Common myeloid progenitor, CD34-positive (primary cell): Measurements from ENCODE around the gene SOX15.

Experiments
- CTCF ChIA-PET: fragments of 350-600 bp; sonication (Branson Sonifier 250); formaldehyde crosslinking; loops from one replicate; lab custom pipeline; 2021; ENCODE audit warnings: antibody characterized with exemption; lab: Charles Lee
- POLR2A ChIA-PET: fragments of 350-600 bp; sonication (Branson Sonifier 250); formaldehyde crosslinking; loops from one replicate; lab custom pipeline; 2021; ENCODE audit warnings: antibody characterized with exemption; lab: Charles Lee
- DNase-seq, 3 donors: peaks; one replicate each; pipeline versions ENCODE4 v3.0.0 to v3.0.0-alpha.2; 2013
- H3K27ac ChIP-seq, 2 experiments: 1 replicate in 1 of 2; 2 replicates in 1 of 2; pipeline ENCODE4 v1.7.0; 2013; ENCODE audit warnings: inconsistent platforms in 2 of 2, low read length in 2 of 2, mild to moderate bottlenecking in 2 of 2, low read depth in 1 of 2, moderate library complexity in 1 of 2; ENCODE audit not compliant: severe bottlenecking in 2 of 2, insufficient read depth in 1 of 2, poor library complexity in 1 of 2
- H3K27me3 ChIP-seq, 5 experiments: replicated peaks in 2 of 5; 1 replicate in 3 of 5; 2 replicates in 2 of 5; pipeline versions ENCODE4 v1.6.1 to v1.7.0; 2013; ENCODE audit warnings: low read length in 4 of 5, mild to moderate bottlenecking in 2 of 5, moderate library complexity in 2 of 5, inconsistent platforms in 1 of 5; ENCODE audit not compliant: insufficient read depth in 5 of 5, control insufficient read depth in 4 of 5
- H3K36me3 ChIP-seq, 4 experiments: 1 replicate in 2 of 4; 2 replicates in 2 of 4; pipeline versions ENCODE4 v1.6.1 to v1.7.0; 2013; ENCODE audit warnings: low read length in 3 of 4, control low read depth in 1 of 4, mild to moderate bottlenecking in 1 of 4; ENCODE audit not compliant: control insufficient read depth in 4 of 4, insufficient read depth in 4 of 4
- H3K4me1 ChIP-seq, 4 experiments: 1 replicate in 3 of 4; 2 replicates in 1 of 4; pipeline versions ENCODE4 v1.6.1 to v1.7.1; 2013; ENCODE audit warnings: low read length in 3 of 4, mild to moderate bottlenecking in 3 of 4, control low read depth in 1 of 4, inconsistent platforms in 1 of 4, moderate library complexity in 1 of 4; ENCODE audit not compliant: control insufficient read depth in 4 of 4, insufficient read depth in 4 of 4; ENCODE audit errors: control extremely low read depth in 1 of 4
- H3K4me3 ChIP-seq, 7 experiments: 1 replicate in 4 of 7; 2 replicates in 3 of 7; pipeline versions ENCODE4 v1.5.1 to v1.7.0; 2013; ENCODE audit warnings: mild to moderate bottlenecking in 7 of 7, low read length in 6 of 7, moderate library complexity in 6 of 7, inconsistent platforms in 2 of 7, low read depth in 2 of 7, control low read depth in 1 of 7; ENCODE audit not compliant: insufficient read depth in 4 of 7, control insufficient read depth in 1 of 7; ENCODE audit errors: extremely low read depth in 1 of 7
- H3K9me3 ChIP-seq, 5 experiments: 1 replicate in 4 of 5; 2 replicates in 1 of 5; pipeline versions ENCODE4 v1.6.1 to v1.7.1; 2013; ENCODE audit warnings: low read length in 4 of 5, mild to moderate bottlenecking in 2 of 5, inconsistent platforms in 1 of 5, low read depth in 1 of 5, moderate library complexity in 1 of 5; ENCODE audit not compliant: control insufficient read depth in 4 of 5, insufficient read depth in 2 of 5; ENCODE audit errors: control extremely low read depth in 1 of 5
- WGBS: methylation state at CpG from one replicate; pipeline ENCODE4 v1.1.5; 2013; ENCODE audit not compliant: insufficient coverage; 5-methylcytosine and 5-hydroxymethylcytosine counted together

SOX15 gene

DNA sequence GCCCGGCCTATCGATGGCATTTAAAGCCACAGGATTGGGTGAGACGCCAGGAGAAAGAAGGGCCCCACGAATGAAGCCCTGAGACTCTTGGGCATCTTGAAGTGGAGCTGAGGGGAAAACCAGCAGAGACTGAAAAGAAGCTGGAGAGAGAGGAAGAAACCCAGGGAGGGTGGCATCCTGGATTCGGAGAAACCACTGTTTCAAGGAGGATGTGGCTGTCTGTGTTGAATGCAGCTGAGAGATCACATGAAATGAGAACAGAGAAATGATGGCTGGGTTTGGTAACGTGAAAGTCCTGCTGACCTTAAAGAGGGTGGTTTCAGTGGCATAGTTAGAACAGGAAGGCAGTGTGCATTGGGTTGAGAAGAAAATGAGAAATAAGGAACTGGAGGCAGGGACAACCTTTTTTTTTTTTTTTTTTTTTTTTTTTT lies 37.3 kb downstream of the SOX15 start:
- CTCF ChIA-PET, result interaction anchor here (0.8 to 21.7 kb wide), 6 partner anchors 8 to 116 kb away, joined by 3 to 515 read pairs (median 4); partner anchors contain the start of genes POLR2A and SENP3
- H3K4me3 ChIP-seq, result peak overlapping the region in 3 of 7 experiments; percentile 6 to 55 (median 30)
- peaks cover 5 to 80% (median 71%) of the 10 kb centered on the region in 4 experiments for H3K4me1 ChIP-seq

DNA sequence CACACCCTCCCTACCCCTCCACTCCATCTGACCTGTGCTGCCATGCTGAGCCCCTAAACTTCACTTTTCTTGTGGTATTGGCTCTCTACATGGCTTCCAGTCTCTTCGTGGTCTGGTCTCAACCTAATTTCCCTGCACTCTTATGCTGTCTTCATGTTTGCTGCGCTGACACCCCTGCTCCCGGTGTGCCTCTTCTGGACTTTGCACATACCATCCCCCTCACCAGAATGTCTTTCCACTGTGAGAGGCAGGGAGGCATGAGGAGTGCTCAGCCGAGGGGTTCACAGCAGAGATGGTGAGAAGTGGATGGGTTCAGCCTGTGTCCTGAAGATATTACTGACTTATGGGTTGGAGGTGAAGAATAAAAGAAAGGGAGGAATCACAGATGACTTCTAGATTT lies 38.5 kb downstream of the SOX15 start:
- Histone ChIP-seq H3K36me3 (peaks cover 0 to 4% (median 0%) of the 10 kb centered on the region in 4 experiments), H3K27me3 (no peaks in the 10 kb centered on the region), H3K9me3 (no peaks in the 10 kb centered on the region), H3K4me1 (peaks cover 5 to 69% (median 61%) of the 10 kb centered on the region in 4 experiments), H3K27ac (no peak overlapping the region), H3K4me3 (no peak overlapping the region)
- 40% methylated on average over 1 of the region's 4 CpGs for WGBS
- POLR2A ChIA-PET, result no interaction called here
- no peak for DNase-seq
- CTCF ChIA-PET, result interaction anchor here (1.8 to 21.7 kb wide), 2 partner anchors 10 to 36 kb away, joined by 11 to 515 read pairs; partner anchors contain the start of gene SENP3

More for the DNA sequence above, 37.3 kb downstream of the SOX15 start:
- Histone ChIP-seq H3K27me3 (no peaks in the 10 kb centered on the region), H3K27ac (peak overlapping the region in 1 of 2 experiments; percentile 58), H3K36me3 (peaks cover 0 to 4% (median 0%) of the 10 kb centered on the region in 4 experiments), H3K9me3 (no peaks in the 10 kb centered on the region)
- peak in 2 of 3 donors; percentile 90 to 91 for DNase-seq
- WGBS, result 0% methylated on average over 6 of the region's 6 CpGs
- POLR2A ChIA-PET, result interaction anchor here (0.5 to 0.9 kb wide), 3 partner anchors 68 to 372 kb away, joined by 3 to 5 read pairs (median 5); partner anchors contain the start of gene POLR2A

DNA sequence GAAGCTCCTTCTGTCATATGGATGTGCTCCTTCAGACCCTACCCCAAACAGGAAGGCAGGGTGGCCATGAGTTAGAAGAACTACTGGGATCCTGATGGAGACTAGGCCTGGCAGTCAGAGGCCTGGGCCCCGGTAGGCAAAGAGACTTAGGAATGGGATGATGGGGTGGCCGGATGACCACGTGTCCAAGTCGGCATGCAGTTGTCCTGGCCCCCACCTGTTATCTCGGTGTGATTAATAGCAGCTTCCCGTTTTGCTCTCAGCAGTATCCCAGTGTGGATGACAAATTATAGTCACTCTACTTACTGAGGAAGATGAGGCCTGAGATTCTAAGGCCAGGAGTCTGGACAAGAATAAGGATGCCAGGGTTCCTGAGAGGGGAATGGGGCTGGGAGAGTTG lies 39.5 kb downstream of the SOX15 start:
- Histone ChIP-seq H3K36me3 (peaks cover 0 to 4% (median 0%) of the 10 kb centered on the region in 4 experiments), H3K4me1 (peaks cover 5 to 64% (median 57%) of the 10 kb centered on the region in 4 experiments), H3K27ac (no peak overlapping the region), H3K27me3 (no peaks in the 10 kb centered on the region), H3K9me3 (no peaks in the 10 kb centered on the region), H3K4me3 (no peak overlapping the region)
- CTCF ChIA-PET, result interaction anchor here (1.1 to 21.7 kb wide), 4 partner anchors 10 to 35 kb away, joined by 3 to 515 read pairs (median 20); partner anchors contain the start of gene SENP3
- no peak for DNase-seq
- POLR2A ChIA-PET, result interaction anchor here (2.0 kb wide), 1 partner anchor 9 kb away, joined by 9 read pairs; the partner anchor contains the start of gene TNFSF13
- 73% methylated on average over 5 of the region's 6 CpGs for WGBS

DNA sequence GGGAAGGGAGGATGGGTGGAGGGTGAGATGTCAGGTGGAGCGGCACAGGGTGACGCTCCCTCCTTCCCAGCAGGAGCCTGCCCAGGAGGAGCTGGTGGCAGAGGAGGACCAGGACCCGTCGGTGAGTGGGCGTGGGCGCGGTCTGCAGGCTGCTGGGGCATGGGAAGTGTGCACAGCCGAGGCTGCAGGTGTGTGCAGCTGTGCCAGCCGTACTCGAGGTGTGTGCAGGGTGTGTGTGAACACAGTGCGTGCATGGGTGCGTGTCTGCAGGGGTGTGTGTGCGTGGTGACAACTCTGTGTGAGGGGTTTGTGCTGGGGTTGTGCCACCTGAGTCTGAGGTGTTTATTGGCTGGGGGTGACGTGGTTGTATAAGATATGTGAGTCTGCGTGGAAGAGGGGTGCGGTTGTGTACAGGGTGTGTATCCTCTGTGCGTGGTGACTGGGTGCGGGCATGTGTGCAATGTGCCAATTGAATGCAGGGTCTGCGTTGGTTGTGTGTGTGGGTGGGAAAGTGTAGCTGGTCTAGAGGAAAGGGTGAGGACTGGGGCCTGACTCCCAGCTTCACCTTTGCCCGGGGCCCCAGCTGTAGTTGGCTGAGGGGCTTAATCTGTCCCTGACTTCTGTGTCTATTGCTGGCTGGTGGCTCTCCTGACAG lies 40.4 kb downstream of the SOX15 start:
- WGBS, result 55% methylated on average over 16 of the region's 20 CpGs
- DNase-seq, result peak in 1 of 3 donors; percentile 38
- CTCF ChIA-PET, result interaction anchor here (1.1 to 21.7 kb wide), 5 partner anchors 11 to 34 kb away, joined by 3 to 515 read pairs (median 4); partner anchors contain the start of gene SENP3

DNA sequence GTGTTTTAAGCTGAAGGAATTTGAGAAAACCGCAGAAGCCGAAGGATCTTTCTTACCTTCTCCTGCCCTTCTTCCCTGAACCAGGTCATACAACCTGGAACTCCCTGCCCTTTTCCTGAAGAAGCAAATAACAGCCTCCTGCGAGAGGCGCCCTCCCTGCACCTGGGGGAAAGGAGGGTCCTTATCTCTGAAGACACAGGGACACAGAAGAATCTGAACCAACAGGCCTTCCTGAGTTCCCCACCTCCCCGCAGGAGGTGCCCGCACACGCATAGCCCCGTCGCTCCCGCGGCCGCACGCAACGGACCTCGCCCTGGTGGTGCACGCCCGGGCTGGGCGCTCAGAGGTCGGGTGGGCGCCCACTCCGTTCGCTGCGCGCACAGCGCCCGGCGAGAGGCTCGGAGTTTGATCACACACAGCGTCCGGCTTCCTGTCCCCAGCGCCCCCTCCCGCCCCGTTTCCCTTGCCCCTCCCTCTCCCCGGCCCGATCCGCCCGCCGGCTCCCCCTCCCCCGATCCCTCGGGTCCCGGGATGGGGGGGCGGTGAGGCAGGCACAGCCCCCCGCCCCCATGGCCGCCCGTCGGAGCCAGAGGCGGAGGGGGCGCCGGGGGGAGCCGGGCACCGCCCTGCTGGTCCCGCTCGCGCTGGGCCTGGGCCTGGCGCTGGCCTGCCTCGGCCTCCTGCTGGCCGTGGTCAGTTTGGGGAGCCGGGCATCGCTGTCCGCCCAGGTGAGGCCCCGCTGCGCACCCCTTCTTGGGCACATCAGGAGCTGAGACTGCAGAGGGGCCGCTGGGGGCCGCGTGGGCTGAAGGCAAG lies 41.1 kb downstream of the SOX15 start, which contains the start of gene TNFSF12:
Gene TNFSF12, plus strand, starts transcription at position 474 of the 816 bp plus-strand sequence. Its CDS starts 96 bp downstream, at position 570.
- peak in 2 of 3 donors; percentile 67 to 78 for DNase-seq

More for the DNA sequence above, 40.4 kb downstream of the SOX15 start:
- peak overlapping the region in 1 of 2 experiments; percentile 43 for H3K27ac ChIP-seq
- POLR2A ChIA-PET, result interaction anchor here (0.6 to 2.0 kb wide), 2 partner anchors 10 to 14 kb away, joined by 3 to 9 read pairs; partner anchors contain the start of gene TNFSF13
- peak overlapping the region; percentile 17 to 83 (median 43) for H3K4me3 ChIP-seq
- no peaks in the 10 kb centered on the region for H3K9me3 ChIP-seq
- H3K4me1 ChIP-seq, result peaks cover 5 to 61% (median 54%) of the 10 kb centered on the region in 4 experiments
- peaks cover 0 to 4% (median 0%) of the 10 kb centered on the region in 4 experiments for H3K36me3 ChIP-seq
- H3K27me3 ChIP-seq, result no peaks in the 10 kb centered on the region

DNA sequence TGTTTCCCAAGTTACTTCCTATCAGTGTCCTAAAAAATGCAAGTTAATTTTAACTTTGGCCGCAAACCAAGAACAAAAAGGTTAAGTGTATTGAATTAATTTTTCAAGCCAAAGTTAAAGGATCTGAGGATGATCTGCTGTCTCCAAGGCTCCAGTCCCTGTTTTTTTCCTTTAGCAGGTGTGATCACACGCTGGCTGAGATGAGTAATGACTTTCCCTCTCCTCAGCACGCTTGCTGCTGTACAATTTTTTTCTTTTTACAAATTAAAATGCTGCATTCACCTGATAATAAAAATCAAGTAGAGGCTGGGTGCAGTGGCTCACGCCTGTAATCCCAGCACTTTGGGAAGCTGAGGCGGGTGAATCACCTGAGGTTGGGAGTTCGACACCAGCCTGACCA lies 45.0 kb downstream of the SOX15 start:
- H3K4me3 ChIP-seq, result no peak overlapping the region
- CTCF ChIA-PET, result interaction anchor here (7.2 to 21.7 kb wide), 2 partner anchors 16 to 30 kb away, joined by 35 to 515 read pairs; partner anchors contain the start of gene SENP3

More for the DNA sequence above, 41.1 kb downstream of the SOX15 start, which contains the start of gene TNFSF12:
- Histone ChIP-seq H3K9me3 (no peaks in the 10 kb centered on the region), H3K36me3 (peaks cover 0 to 4% (median 0%) of the 10 kb centered on the region in 4 experiments), H3K27ac (peak within 1 kb of the TSS in 1 of 2 experiments; percentile 43), H3K4me1 (peaks cover 5 to 58% (median 52%) of the 10 kb centered on the region in 4 experiments), H3K27me3 (no peaks in the 10 kb centered on the region), H3K4me3 (peak within 1 kb of the TSS; percentile 27 to 83 (median 64))
- ChIA-PET POLR2A (interaction anchor here (2.0 kb wide), 1 partner anchor 10 kb away, joined by 9 read pairs; the partner anchor contains the start of gene TNFSF13), CTCF (interaction anchor here (0.8 to 21.7 kb wide), 7 partner anchors 12 to 55 kb away, joined by 3 to 515 read pairs (median 3); partner anchors contain the start of gene SENP3)
- 0% methylated on average over 49 of the region's 65 CpGs for WGBS

More for the DNA sequence above, 45.0 kb downstream of the SOX15 start:
- Histone ChIP-seq H3K27ac (no peak overlapping the region), H3K36me3 (no peaks in the 10 kb centered on the region), H3K9me3 (no peaks in the 10 kb centered on the region), H3K4me1 (peaks cover 3 to 20% (median 18%) of the 10 kb centered on the region in 4 experiments), H3K27me3 (no peaks in the 10 kb centered on the region)
- POLR2A ChIA-PET, result no interaction called here
- no peak for DNase-seq
- 50% methylated on average over 2 of the region's 6 CpGs for WGBS
